Lower lobe of right lung (tissue), 2 donors: Measurements from ENCODE around the gene SLC7A5. TPM values are rescaled to one million over a fixed set of nuclear protein-coding genes. Genes with fewer than 3 reads are reported as not detected.
A peak's percentile ranks its signal among the peaks of the same experiment; 100 is the strongest.
"Not testable (repeated sequence)": the region's sequence is repeated elsewhere in the genome, so short reads cannot be mapped to it uniquely, and the experiment has no call there.

Experiments
- ATAC-seq, 2 donors: fragments of 200-7000 bp; cut with Tn5 transposase; one replicate each; pipeline ENCODE4 v1.9.1; 2020 to 2022; ENCODE audit warnings: mild to moderate bottlenecking in 2 of 2, moderate library complexity in 2 of 2
- DNase-seq: peaks from one replicate; pipeline ENCODE4 v3.0.0-alpha.2; 2020
- H3K27ac ChIP-seq: fragments of 200-600 bp; one replicate; pipeline ENCODE4 v1.8.0; 2022
- H3K27me3 ChIP-seq: fragments of 200-600 bp; one replicate; pipeline ENCODE4 v1.8.0; 2022; ENCODE audit warnings: low read depth
- H3K36me3 ChIP-seq: fragments of 200-600 bp; one replicate; pipeline ENCODE4 v1.8.0; 2022; ENCODE audit warnings: mild to moderate bottlenecking
- H3K4me1 ChIP-seq: fragments of 200-600 bp; one replicate; pipeline ENCODE4 v1.8.0; 2022
- H3K4me3 ChIP-seq: fragments of 200-600 bp; one replicate; pipeline ENCODE4 v1.8.0; 2022; ENCODE audit warnings: mild to moderate bottlenecking
- H3K9me3 ChIP-seq: fragments of 200-600 bp; one replicate; pipeline ENCODE4 v1.8.0; 2022
- intact Hi-C: fragments of 100-400 bp; cut with DNase I; formaldehyde crosslinking; loops from one replicate; pipeline ENCODE4 v1.11.0; 2022
- total RNA-seq: library from RNA; stranded (reverse); fragmentation: NEBNext Ultra II Directional; extraction: Animal tissue kit (Norgen Biotek cat#: 25700); gene quantifications from one replicate; pipeline ENCODE4 v1.2.1, GENCODE V29; 2021
- TF ChIP-seq, protein P1 (sequence below): fragments of 200-600 bp; IDR thresholded peaks from one replicate; pipeline ENCODE4 v1.8.0; 2022; ENCODE audit warnings: antibody characterized with exemption, mild to moderate bottlenecking
- donor health status: DM: no; HTN: yes; CAD: no; lungs with severe emphysema.

The SLC7A5 gene
- total RNA-seq, 1 donor from 2014 or later = 10.7 TPM

DNA sequence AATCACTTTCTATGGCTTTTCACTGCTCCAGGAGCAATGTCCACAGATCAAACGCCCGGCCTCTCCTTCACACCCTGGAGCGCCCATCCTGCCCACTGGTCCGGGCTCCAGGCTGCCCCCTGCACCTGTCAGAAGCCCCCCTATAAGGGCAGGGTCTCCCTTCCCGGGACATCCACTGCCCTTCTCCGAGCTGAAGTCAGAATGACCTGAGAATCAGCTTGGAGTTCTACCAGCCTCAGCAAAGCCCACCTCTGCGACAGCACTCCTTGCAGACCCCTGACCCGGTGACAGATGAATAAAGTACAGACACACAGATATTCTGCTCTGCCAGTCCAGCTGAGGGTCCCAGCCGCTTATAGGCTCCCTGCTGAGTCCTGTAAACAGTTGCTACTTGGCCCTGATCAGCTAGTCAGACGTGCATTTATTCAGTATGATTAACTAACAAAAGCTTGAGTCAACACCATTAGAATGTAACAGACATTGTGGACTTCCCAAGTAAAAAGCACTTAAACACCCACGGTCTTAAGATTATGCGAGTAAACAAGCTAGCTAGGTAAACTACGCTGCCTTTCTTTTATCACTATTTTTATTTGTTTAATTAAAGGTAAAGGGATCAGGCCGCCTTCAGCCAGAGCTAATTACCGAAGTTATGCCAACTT lies 4.8 kb downstream of the SLC7A5 start:
- peaks cover 24% of the 10 kb centered on the region for H3K4me1 ChIP-seq

DNA sequence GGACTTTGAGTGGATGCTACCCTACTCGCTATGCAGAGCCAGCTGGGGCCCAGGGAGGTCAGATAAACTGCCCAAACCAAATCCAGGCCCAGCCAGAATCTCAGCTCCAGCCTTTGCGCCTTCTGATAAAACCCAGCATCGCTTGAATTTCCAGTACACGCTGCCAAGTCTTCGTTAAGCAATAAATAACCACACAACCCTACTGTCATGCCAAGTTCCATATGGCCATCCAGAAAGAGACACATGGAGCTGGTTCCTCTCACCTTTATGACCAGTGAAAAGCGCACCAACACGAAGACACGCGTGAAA lies 6.0 kb downstream of the SLC7A5 start:
- H3K4me3 ChIP-seq, intact Hi-C loops, H3K27me3 ChIP-seq, H3K27ac ChIP-seq, H3K36me3 ChIP-seq, DNase-seq, H3K9me3 ChIP-seq, ATAC-seq: not testable (repeated sequence)
- peaks cover 19% of the 10 kb centered on the region for H3K4me1 ChIP-seq

More for the DNA sequence above, 4.8 kb downstream of the SLC7A5 start:
- TF ChIP-seq, protein P1, sequence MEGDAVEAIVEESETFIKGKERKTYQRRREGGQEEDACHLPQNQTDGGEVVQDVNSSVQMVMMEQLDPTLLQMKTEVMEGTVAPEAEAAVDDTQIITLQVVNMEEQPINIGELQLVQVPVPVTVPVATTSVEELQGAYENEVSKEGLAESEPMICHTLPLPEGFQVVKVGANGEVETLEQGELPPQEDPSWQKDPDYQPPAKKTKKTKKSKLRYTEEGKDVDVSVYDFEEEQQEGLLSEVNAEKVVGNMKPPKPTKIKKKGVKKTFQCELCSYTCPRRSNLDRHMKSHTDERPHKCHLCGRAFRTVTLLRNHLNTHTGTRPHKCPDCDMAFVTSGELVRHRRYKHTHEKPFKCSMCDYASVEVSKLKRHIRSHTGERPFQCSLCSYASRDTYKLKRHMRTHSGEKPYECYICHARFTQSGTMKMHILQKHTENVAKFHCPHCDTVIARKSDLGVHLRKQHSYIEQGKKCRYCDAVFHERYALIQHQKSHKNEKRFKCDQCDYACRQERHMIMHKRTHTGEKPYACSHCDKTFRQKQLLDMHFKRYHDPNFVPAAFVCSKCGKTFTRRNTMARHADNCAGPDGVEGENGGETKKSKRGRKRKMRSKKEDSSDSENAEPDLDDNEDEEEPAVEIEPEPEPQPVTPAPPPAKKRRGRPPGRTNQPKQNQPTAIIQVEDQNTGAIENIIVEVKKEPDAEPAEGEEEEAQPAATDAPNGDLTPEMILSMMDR = no peak
- intact Hi-C loops = no loop called here
- no peak overlapping the region for H3K4me3 ChIP-seq
- peak overlapping the region; percentile 18 for H3K27ac ChIP-seq
- H3K27me3 ChIP-seq = no peaks in the 10 kb centered on the region
- H3K9me3 ChIP-seq = no peaks in the 10 kb centered on the region
- DNase-seq (no peak), ATAC-seq (peak in 1 of 2 donors; percentile 10)
- no peaks in the 10 kb centered on the region for H3K36me3 ChIP-seq

GRCh38 chr16:87862597-87863326 lies 6.5 kb downstream of the SLC7A5 start:
- ATAC-seq, H3K27me3 ChIP-seq, H3K9me3 ChIP-seq, H3K27ac ChIP-seq, intact Hi-C loops, DNase-seq, H3K36me3 ChIP-seq, H3K4me3 ChIP-seq: not testable (repeated sequence)
- peaks cover 13% of the 10 kb centered on the region for H3K4me1 ChIP-seq

- not testable (repeated sequence) for ATAC-seq
These were observed 7.8 kb downstream of the SLC7A5 start for GRCh38 chr16:87861300-87862099.

DNA sequence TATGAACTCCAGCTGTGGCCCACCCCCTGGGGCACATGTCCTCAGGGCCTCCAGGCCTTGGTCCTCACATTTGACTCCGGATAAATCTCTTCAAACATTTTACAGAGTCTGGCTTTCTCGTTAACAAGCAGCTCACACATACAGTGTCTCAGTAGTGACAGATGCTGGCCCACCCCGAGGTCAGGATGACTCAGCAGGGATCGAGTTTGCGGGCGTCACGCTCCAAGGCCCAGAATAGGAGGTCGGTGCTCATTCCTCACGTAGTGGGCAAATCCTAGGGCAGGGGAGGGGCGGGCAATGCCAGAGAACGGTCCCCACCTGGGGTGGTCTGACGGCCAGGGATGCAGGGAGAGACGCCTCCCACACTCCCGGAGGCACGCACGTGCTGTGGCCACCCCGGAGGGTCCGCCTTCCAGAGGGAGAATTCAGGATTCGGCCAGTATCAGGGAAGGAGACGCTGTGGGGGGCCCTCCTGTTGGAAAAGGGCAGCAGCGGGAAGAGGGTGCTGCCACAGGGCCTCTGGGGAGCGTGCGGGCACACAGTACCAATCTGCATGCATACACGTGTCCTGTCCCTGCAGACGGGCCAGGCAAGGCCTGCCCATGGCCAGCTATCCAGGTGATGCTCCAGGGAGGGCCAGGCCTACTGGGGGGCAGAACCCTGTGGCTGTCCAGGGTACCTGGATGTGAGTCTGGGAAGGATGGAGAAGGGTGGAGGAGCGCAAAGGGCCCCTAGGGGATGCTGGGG lies 8.6 kb downstream of the SLC7A5 start:
- Histone ChIP-seq H3K27me3 (no peaks in the 10 kb centered on the region), H3K4me3 (no peak overlapping the region), H3K4me1 (peaks cover 14% of the 10 kb centered on the region), H3K9me3 (no peaks in the 10 kb centered on the region), H3K36me3 (no peaks in the 10 kb centered on the region), H3K27ac (no peak overlapping the region)
- intact Hi-C loops = no loop called here
- DNase-seq = no peak
- TF ChIP-seq, protein P1 = no peak
- no peak for ATAC-seq

More at GRCh38 chr16:87861300-87862099, 7.8 kb downstream of the SLC7A5 start:
- H3K27ac ChIP-seq, H3K4me1 ChIP-seq, H3K36me3 ChIP-seq, intact Hi-C loops, H3K9me3 ChIP-seq, H3K27me3 ChIP-seq, H3K4me3 ChIP-seq, DNase-seq: not testable (repeated sequence)

GRCh38 chr16:87858151-87858993 lies 10.9 kb downstream of the SLC7A5 start:
- H3K9me3 ChIP-seq, intact Hi-C loops, H3K36me3 ChIP-seq, H3K4me3 ChIP-seq, H3K27me3 ChIP-seq, H3K27ac ChIP-seq: not testable (repeated sequence)
- H3K4me1 ChIP-seq = peaks cover 26% of the 10 kb centered on the region
- peak; percentile 87 for DNase-seq
- peak; percentile 2 to 25 for ATAC-seq
